ENCODE results near the gene ZNF524. TPM values are rescaled to one million over a fixed set of nuclear protein-coding genes. Genes with fewer than 3 reads are reported as not detected.
A peak's percentile ranks its signal among the peaks of the same experiment; 100 is the strongest.

ZNF524 gene
- total and polyA plus RNA-seq, 9 of the 15 experiments (the other 6 are each of a cell fraction or from before 2014, with no cell fraction given): 0.08 to 15.6 (median 2.9) TPM

- TF ChIP-seq HMGN3 (IDR thresholded peaks at IDR 0.05; ENCODE audit: borderline replicate concordance, extremely low read depth, insufficient read length, low read depth, low read length) (peak; percentile 13), POU5F1 (IDR thresholded peaks at IDR 0.05; ENCODE audit: borderline replicate concordance, low read depth, low read length, partially characterized antibody) (no peak), HNRNPL (IDR thresholded peaks at IDR 0.05; ENCODE audit: low read depth, low read length) (peak; percentile 83)
These were observed 42.3 kb downstream of the ZNF524 start (continued) for GRCh38 chr19:55642153-55643002.

DNA sequence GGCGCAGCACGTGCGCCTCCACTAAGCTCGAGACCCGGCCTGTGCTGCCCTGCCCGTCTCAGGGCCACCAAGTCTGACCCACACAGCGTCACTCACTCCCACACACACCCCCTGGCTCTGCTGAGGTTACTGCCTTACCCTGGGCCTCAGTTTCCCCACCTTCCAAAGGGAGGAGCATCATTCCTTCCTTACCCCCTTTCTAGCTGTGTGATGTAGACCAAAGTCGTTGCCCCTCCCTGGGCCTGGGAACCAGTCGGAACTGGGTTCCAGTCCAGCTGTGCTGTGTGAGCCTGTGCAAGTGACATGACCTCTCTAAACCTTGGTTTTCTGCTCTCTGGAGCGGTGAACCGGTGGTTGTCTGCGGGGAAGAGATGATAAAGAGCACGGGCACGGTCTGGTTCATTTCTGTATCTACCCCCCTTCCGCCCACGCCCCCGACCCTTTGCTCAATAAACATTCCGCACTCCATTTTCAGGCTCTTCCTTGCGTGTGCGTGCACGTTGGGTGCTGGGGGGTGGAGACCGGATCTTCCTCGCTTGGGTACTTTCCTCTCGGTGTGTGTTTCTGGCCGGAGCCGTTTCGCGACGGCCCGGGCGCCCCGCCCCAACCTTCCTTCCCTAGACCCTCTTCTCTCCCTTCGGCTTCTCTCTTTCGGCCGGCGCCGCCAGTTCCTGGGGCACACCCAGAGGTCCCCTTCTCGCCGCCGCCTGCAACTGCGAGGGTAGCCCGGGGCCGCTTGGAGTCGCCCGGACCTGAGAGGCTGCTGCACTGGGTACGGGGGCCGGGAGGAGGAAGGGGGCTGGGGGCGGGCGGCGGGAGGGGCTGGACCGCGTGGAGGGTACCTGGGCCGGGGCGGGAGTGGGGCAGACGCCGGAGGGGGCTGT, 43.2 kb downstream of the ZNF524 start, which contains the start of gene ZNF581:
ZNF581 (plus strand) TSS at position 647 of the 884 bp plus-strand sequence. CDS start 923 bp downstream, outside the sequence.
- Histone ChIP-seq H3K4me3 (peak within 1 kb of the TSS; percentile 94), H2AFZ (ENCODE audit: low read depth, low read length) (0 out of 2 replicates have a peak within 1 kb of the TSS, but pooled peaks have one; percentile 10), H3K9ac (ENCODE audit: insufficient read depth in 1 of 2, low read depth in 2 of 2, low read length in 2 of 2) (peak within 1 kb of the TSS; percentile 88 to 98), H3K4me1 (replicated peaks in 1 of 2; ENCODE audit: control insufficient read depth in 2 of 2, insufficient read depth in 2 of 2, low read length in 2 of 2) (peaks cover 43 to 71% of the 10 kb centered on the region in 2 experiments), H3K4me2 (ENCODE audit: insufficient read depth, low read length) (peak within 1 kb of the TSS; percentile 90), H3K27ac (ENCODE audit: extremely low read depth, low read depth, low read length) (peak within 1 kb of the TSS; percentile 74), H3K36me3 (ENCODE audit: control insufficient read depth, insufficient read depth, low read length) (peaks cover 36% of the 10 kb centered on the region; the same call in 2 of the 3 replicates), H3K27me3 (ENCODE audit: control insufficient read depth in 2 of 2, insufficient read depth in 2 of 2, low read length in 2 of 2) (no peaks in the 10 kb centered on the region), H4K20me1 (replicated peaks; ENCODE audit: control insufficient read depth, insufficient read depth, low read length) (no peaks in the 10 kb centered on the region), H3K9me1 (ENCODE audit: control insufficient read depth, insufficient read depth, low read length) (no peaks in the 10 kb centered on the region), H3K79me2 (ENCODE audit: control insufficient read depth, insufficient read depth, low read length) (peaks cover 79% of the 10 kb centered on the region), H3K9me3 (replicated peaks; ENCODE audit: control insufficient read depth, insufficient read depth, low read depth, low read length) (no peaks in the 10 kb centered on the region)
- ATAC-seq: peak; percentile 69
- BruUV-seq (replicated peaks): no TSS peak
- 3% methylated on average over 34 of the region's 56 CpGs for WGBS (ENCODE audit: insufficient coverage, low coverage, missing lambda C conversion rate)
- POLR2A ChIA-PET: interaction anchor here (0.6 to 2.3 kb wide), 3 partner anchors 11 to 497 kb away, joined by 3 to 8 read pairs (median 4); partner anchors contain the start of gene U2AF2
- in situ Hi-C loops (cut with MboI) (loop anchor here (25.0 kb wide), 2 partner anchors 506 to 669 kb away; partner anchors contain the start of genes TNNT1 and ZSCAN5A), intact Hi-C loops (cut with micrococcal nuclease) (no loop called here)
- CTCF ChIA-PET (ENCODE audit: low intra/inter-chr PET ratio): interaction anchor here (0.6 kb wide), 1 partner anchor 681 kb away, joined by 6 read pairs; no protein-coding TSS in a partner anchor
- peak; percentile 92 for FAIRE-seq
- peak; percentile 63 to 87 (median 79) for DNase-seq (ENCODE audit: extremely low read depth in 1 of 4, low spot score in 3 of 4)
- no peak for TF ChIP-seq RFX7 (CRISPR knock-in tag; IDR thresholded peaks at IDR 0.05)
- TF ChIP-seq PURB (CRISPR knock-in tag; IDR thresholded peaks at IDR 0.05; ENCODE audit: low read depth): no peak
- no peak for TF ChIP-seq SETDB1 (IDR thresholded peaks at IDR 0.05; ENCODE audit: low read length)
- TF ChIP-seq CEBPG (CRISPR knock-in tag; IDR thresholded peaks at IDR 0.05): no peak
- no peak for TF ChIP-seq CEBPG (tag; conservative IDR thresholded peaks at IDR 0.05 in 1 of 2, IDR thresholded peaks at IDR 0.05 in 1 of 2)
- TF ChIP-seq ZNF431 (CRISPR knock-in tag; IDR thresholded peaks at IDR 0.05): no peak
- peak; percentile 90 for TF ChIP-seq SAP30 (IDR thresholded peaks at IDR 0.05; ENCODE audit: borderline replicate concordance, insufficient read depth, low read depth, low read length, poor library complexity, severe bottlenecking)
- TF ChIP-seq, protein P1, sequence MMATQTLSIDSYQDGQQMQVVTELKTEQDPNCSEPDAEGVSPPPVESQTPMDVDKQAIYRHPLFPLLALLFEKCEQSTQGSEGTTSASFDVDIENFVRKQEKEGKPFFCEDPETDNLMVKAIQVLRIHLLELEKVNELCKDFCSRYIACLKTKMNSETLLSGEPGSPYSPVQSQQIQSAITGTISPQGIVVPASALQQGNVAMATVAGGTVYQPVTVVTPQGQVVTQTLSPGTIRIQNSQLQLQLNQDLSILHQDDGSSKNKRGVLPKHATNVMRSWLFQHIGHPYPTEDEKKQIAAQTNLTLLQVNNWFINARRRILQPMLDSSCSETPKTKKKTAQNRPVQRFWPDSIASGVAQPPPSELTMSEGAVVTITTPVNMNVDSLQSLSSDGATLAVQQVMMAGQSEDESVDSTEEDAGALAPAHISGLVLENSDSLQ (IDR thresholded peaks at IDR 0.05): no peak
- 0 out of 2 replicates have a peak, but pooled peaks have one; percentile 29 for TF ChIP-seq NR2C2 (CRISPR knock-in tag; IDR thresholded peaks at IDR 0.05)
- peak; percentile 68 for TF ChIP-seq NR2C2 (tag; IDR thresholded peaks at IDR 0.05)
- peak in 1 of 2 experiments; percentile 60; a peak in 1 of 4 replicates for TF ChIP-seq TBL1XR1 (IDR thresholded peaks at IDR 0.05; ENCODE audit: low read length in 2 of 2)
- peak; percentile 63 for TF ChIP-seq FOXM1 (IDR thresholded peaks at IDR 0.05; ENCODE audit: low read depth)
- TF ChIP-seq FOXM1 (CRISPR knock-in tag; IDR thresholded peaks at IDR 0.05; ENCODE audit: low read depth): no peak
